ENCODE measurements around the gene OST4.

The OST4 gene

GRCh38 chr2:27058210-27058609 lies 13.2 kb downstream of the OST4 start:
- Histone ChIP-seq H3K9ac (ENCODE audit: low read length) (no peak overlapping the region), H4K20me1 (ENCODE audit: insufficient read depth, low read length) (no peaks in the 10 kb centered on the region), H2AFZ (ENCODE audit: low read length) (no peak overlapping the region), H3K27ac (ENCODE audit: low read length) (no peak overlapping the region), H3K4me2 (ENCODE audit: low read depth, low read length) (no peak overlapping the region), H3K4me3 (ENCODE audit: low read length) (no peak overlapping the region), H3F3A (ENCODE audit: insufficient read depth, low read length) (no peaks in the 10 kb centered on the region), H3K27me3 (replicated peaks; ENCODE audit: insufficient read depth, low read length) (no peaks in the 10 kb centered on the region), H3K9me3 (replicated peaks; ENCODE audit: insufficient read depth, low read length) (no peaks in the 10 kb centered on the region), H3K9me2 (replicated peaks; ENCODE audit: insufficient read depth, low read length) (no peaks in the 10 kb centered on the region), H3K4me1 (ENCODE audit: low read length) (no peaks in the 10 kb centered on the region), H3K36me3 (replicated peaks; ENCODE audit: insufficient read depth, low read length) (no peaks in the 10 kb centered on the region), H3K79me2 (ENCODE audit: low read length) (no peaks in the 10 kb centered on the region)
- DNase-seq, result no peak
- TF ChIP-seq EZH2 (optimal IDR thresholded peaks at IDR 0.05; ENCODE audit: low read depth, low read length) (no peak), CTCF (IDR thresholded peaks at IDR 0.05; ENCODE audit: low read length) (no peak), EZH2phosphoT487 (IDR thresholded peaks at IDR 0.05; ENCODE audit: low read length) (no peak)

- H3F3A ChIP-seq (ENCODE audit: insufficient read depth, low read length), result no peaks in the 10 kb centered on the region
- H3K4me1 ChIP-seq (ENCODE audit: low read length), result 0 out of 2 replicates have a peak, but pooled peaks cover 7% of the 10 kb centered on the region
- no peak for DNase-seq
- H3K27me3 ChIP-seq (replicated peaks; ENCODE audit: insufficient read depth, low read length), result no peaks in the 10 kb centered on the region
- no peaks in the 10 kb centered on the region for H3K9me3 ChIP-seq (replicated peaks; ENCODE audit: insufficient read depth, low read length)
- no peaks in the 10 kb centered on the region for H3K36me3 ChIP-seq (replicated peaks; ENCODE audit: insufficient read depth, low read length)
- TF ChIP-seq CTCF (IDR thresholded peaks at IDR 0.05; ENCODE audit: low read length) (no peak), EZH2 (optimal IDR thresholded peaks at IDR 0.05; ENCODE audit: low read depth, low read length) (no peak), EZH2phosphoT487 (IDR thresholded peaks at IDR 0.05; ENCODE audit: low read length) (no peak)
- H3K4me3 ChIP-seq (ENCODE audit: low read length), result no peak overlapping the region
- no peak overlapping the region for H3K9ac ChIP-seq (ENCODE audit: low read length)
- no peak overlapping the region for H3K27ac ChIP-seq (ENCODE audit: low read length)
- H4K20me1 ChIP-seq (ENCODE audit: insufficient read depth, low read length), result no peaks in the 10 kb centered on the region
- no peak overlapping the region for H3K4me2 ChIP-seq (ENCODE audit: low read depth, low read length)
- no peaks in the 10 kb centered on the region for H3K9me2 ChIP-seq (replicated peaks; ENCODE audit: insufficient read depth, low read length)
- no peaks in the 10 kb centered on the region for H3K79me2 ChIP-seq (ENCODE audit: low read length)
- H2AFZ ChIP-seq (ENCODE audit: low read length), result no peak overlapping the region
Observed at GRCh38 chr2:27057184-27057583, 14.3 kb downstream of the OST4 start.

GRCh38 chr2:27054721-27055120 lies 16.7 kb downstream of the OST4 start:
- H3F3A ChIP-seq (ENCODE audit: insufficient read depth, low read length), result peaks cover 16% of the 10 kb centered on the region
- no peak overlapping the region for H3K9ac ChIP-seq (ENCODE audit: low read length)
- no peak for DNase-seq
- H4K20me1 ChIP-seq (ENCODE audit: insufficient read depth, low read length), result no peaks in the 10 kb centered on the region
- H3K4me1 ChIP-seq (ENCODE audit: low read length), result 0 out of 2 replicates have a peak, but pooled peaks cover 7% of the 10 kb centered on the region
- no peak overlapping the region for H3K27ac ChIP-seq (ENCODE audit: low read length)
- no peak overlapping the region for H3K4me2 ChIP-seq (ENCODE audit: low read depth, low read length)
- H3K36me3 ChIP-seq (replicated peaks; ENCODE audit: insufficient read depth, low read length), result no peaks in the 10 kb centered on the region
- TF ChIP-seq EZH2phosphoT487 (IDR thresholded peaks at IDR 0.05; ENCODE audit: low read length), result no peak
- TF ChIP-seq EZH2 (optimal IDR thresholded peaks at IDR 0.05; ENCODE audit: low read depth, low read length), result no peak
- no peak for TF ChIP-seq CTCF (IDR thresholded peaks at IDR 0.05; ENCODE audit: low read length)
- no peak overlapping the region for H2AFZ ChIP-seq (ENCODE audit: low read length)
- H3K9me3 ChIP-seq (replicated peaks; ENCODE audit: insufficient read depth, low read length), result no peaks in the 10 kb centered on the region
- H3K27me3 ChIP-seq (replicated peaks; ENCODE audit: insufficient read depth, low read length), result no peaks in the 10 kb centered on the region
- no peaks in the 10 kb centered on the region for H3K9me2 ChIP-seq (replicated peaks; ENCODE audit: insufficient read depth, low read length)
- no peaks in the 10 kb centered on the region for H3K79me2 ChIP-seq (ENCODE audit: low read length)
- H3K4me3 ChIP-seq (ENCODE audit: low read length), result no peak overlapping the region
